Activated gamma-delta T cell treated with Interleukin-2 at 50 U/mL for 16 hours (primary cell): Measurements from ENCODE around the gene NFE2L1.
"Not testable (repeated sequence)": the region's sequence is repeated elsewhere in the genome, so short reads cannot be mapped to it uniquely, and the experiment has no call there.

ENCODE experiments used
- DNase-seq: peaks from one replicate; pipeline ENCODE4 v3.0.0-alpha.2; 2020

The NFE2L1 gene

DNA sequence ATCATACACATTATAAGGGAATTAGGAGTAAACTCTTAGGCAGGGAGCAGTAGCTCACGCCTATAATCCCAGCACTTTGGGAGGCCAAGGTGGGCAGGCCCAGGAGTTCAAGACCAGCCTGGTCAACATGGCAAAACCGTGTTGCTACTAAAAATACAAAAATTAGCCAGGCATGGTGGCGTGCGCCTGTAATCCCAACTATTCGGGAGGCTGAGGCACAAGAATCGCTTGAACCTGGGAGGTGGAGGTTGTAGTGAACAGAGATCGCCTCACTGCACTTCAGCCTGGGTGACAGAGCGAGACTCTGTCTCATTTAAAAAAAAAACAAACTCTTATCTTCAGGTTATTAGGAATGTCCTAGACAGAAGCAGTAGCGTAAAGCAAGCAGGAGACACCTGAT lies 24.7 kb downstream of the NFE2L1 start:
- not testable (repeated sequence) for DNase-seq

- DNase-seq, result not testable (repeated sequence)
These were observed 25.5 kb downstream of the NFE2L1 start for GRCh38 chr17:48073566-48074094.

GRCh38 chr17:48074322-48075081 lies 26.3 kb downstream of the NFE2L1 start:
- DNase-seq, result peak; percentile 75

DNA sequence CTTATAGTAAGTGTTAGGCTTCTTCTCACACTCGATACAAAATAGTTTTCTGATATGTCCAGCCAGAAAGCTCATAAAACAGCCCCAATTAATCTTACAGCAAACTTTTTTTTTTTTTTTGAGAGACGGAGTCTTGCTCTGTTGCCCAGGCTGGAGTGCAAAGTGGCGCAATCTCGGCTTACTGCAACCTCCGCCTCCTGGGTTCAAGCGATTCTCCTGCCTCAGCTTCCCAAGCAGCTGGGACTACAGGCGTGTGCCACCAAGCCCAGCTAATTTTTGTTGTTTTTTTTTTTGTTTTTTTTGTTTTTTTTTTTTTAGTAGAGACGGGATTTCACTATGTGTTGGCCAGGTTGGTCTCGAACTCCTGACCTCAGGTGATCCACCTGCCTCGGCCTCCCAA lies 29.0 kb downstream of the NFE2L1 start:
- not testable (repeated sequence) for DNase-seq

DNA sequence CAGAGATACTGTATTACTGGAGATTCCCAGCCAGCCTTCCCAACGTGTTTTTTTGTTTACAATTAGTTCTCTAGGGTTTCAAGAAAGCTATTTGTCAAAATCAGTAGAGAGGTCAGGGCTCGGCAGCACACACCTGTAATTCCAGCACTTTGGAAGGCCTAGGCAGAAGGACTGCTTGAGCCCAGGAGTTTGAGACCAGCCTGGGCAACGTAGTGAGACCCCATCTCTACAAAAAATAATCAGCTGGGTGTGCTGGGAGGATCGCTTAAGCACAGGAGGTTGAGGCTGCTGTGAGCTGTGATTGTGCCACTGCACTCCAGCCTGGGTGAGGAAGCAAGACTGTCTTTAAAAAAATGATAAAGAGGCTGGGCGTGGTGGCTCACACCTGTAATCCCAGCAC lies 33.7 kb downstream of the NFE2L1 start:
- DNase-seq, result no peak

- DNase-seq, result no peak
These were observed 36.8 kb downstream of the NFE2L1 start for GRCh38 chr17:48084932-48085331.

- DNase-seq, result no peak
These were observed 45.3 kb downstream of the NFE2L1 start for GRCh38 chr17:48093341-48094045.

GRCh38 chr17:48095611-48096010 lies 47.5 kb downstream of the NFE2L1 start:
- no peak for DNase-seq

- no peak for DNase-seq
These were observed 52.0 kb downstream of the NFE2L1 start for GRCh38 chr17:48100160-48100559.

- no peak for DNase-seq
These were observed 52.4 kb downstream of the NFE2L1 start for GRCh38 chr17:48100591-48101011.

GRCh38 chr17:48101012-48101720 lies 53.0 kb downstream of the NFE2L1 start, which contains the start of gene CBX1:
Gene CBX1 (minus strand): TSS chr17:48101478. CDS start chr17:48077004, 24,474 bp downstream.
- peak; percentile 91 for DNase-seq

- DNase-seq, result no peak
These were observed 54.0 kb downstream of the NFE2L1 start for GRCh38 chr17:48102043-48102750.

DNA sequence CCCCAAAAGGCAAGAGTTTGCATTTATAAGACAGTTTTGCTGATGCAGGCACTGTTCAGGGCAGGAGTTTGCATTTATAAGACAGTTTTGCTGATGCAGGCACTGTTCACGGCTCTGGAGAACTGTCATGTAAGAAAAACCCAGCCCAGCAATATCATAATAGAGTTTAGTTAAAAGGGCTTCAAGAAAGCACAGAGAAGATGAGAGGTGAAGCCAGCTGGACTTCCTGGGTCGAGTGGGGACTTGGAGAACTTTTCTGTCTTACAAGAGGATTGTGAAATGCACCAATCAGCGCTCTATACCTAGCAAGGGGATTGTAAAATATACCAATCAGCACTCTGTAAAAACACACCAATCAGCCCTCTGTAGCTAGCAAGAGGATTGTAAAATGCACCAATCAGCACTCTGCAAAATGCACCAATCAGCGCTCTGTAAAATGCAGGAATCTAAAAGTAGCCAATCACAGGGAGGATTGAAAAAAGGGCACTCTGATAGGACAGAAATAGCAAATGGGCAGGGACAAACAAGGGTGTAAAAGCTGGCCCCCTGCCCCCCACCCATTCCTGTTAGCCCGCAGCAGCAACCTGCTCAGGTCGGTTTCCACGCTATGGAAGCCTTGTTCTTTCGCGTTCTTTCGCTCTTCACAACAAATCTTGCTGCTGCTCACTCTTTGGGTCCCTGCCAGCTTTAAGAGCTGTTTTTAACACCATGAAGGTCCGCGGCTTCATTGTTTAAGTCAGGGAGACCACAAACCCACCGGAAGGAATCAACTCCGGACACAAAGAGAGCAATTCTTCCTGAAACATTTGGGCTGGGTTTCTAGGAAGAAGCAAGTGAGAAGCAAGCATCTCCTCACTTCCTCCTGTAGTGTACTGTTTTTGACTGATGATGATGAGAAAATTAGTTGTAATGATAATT lies 54.9 kb downstream of the NFE2L1 start:
- peak; percentile 12 for DNase-seq

DNA sequence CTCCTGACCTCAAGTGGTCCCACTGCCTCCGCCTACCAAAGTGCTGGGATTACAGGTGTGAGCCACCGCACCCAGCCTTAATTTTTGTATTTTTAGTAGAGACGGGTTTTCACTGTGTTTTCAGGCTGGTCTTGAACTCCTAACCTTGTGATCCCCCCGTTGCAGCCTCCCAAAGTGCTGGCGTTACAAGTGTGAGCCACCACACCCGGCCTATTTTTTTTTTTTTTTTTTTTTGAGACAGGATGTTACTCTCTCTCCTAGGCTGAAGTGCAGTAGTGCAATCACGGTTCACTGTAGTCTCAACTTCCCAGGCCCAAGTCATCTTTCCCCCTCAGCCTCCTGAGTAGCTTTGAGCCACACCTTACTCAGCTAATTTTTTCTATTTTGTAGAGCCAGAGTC lies 56.3 kb downstream of the NFE2L1 start:
- DNase-seq, result no peak

- no peak for DNase-seq
These were observed 58.6 kb downstream of the NFE2L1 start for GRCh38 chr17:48106802-48107136.

DNA sequence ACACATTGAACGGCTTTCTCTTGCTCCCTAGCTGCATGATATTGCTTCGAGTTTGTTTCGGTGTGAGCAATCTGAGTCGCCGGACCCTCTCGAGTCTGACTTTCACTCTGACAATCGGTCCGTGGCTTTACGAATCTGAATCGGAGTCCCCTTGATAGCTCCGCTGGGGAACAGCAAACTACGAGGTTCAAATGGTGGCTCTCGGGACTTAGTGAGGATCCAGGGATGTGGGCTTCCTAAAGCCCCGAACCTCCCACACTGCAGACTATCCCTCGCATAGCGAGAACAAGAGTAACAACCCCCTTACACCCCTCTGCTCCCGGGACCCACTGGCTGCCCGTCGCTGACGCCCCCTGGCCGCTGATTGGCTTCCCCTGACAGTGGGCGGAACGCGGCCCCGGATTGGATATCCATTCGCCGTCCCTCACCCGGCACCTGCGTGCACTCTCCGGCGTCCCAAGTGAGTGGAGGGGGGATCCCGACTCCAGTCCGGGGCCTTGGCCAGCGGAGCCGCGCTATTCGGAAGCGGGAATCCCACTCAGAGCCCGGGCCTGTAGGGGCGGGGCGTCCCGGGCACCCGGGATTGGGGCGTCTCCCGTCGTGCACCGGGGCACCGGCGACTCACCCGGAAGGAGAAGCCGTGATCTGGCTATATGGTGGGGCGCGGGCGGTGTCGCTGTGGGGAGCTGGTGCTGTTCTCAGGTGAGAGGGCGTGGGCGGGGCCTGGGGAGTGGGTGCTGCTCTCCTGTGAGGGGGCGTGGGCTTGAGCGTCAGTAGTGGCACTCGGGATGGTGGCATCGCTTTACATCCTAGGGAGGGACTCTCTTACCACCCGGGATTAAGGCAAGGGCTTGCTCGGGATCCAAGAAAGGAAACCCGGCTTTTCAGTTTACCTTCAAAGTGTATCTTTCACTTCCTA lies 59.2 kb downstream of the NFE2L1 start, which contains the start of gene SNX11:
SNX11 (plus strand) TSS at position 630 of the 919 bp plus-strand sequence. CDS start 4,278 bp downstream, outside the sequence.
- DNase-seq, result peak; percentile 90

- no peak for DNase-seq
These were observed 62.6 kb downstream of the NFE2L1 start for GRCh38 chr17:48110761-48111160.
